ENCODE results near the gene LETM1.
A peak's percentile ranks its signal among the peaks of the same experiment; 100 is the strongest.

LETM1 gene

GRCh38 chr4:1792832-1793495 lies 63.0 kb downstream of the LETM1 start, which contains the start of gene FGFR3:
Gene FGFR3 (plus strand): TSS chr4:1793293. CDS start chr4:1793935, 642 bp downstream.
- DNase-seq = peak; percentile 49

GRCh38 chr4:1792158-1792831 lies 63.7 kb downstream of the LETM1 start:
- no peak for DNase-seq

- DNase-seq = no peak
These were observed 66.0 kb downstream of the LETM1 start for GRCh38 chr4:1790005-1790404.

- DNase-seq = no peak
These were observed 66.4 kb downstream of the LETM1 start for GRCh38 chr4:1789552-1789951.

- peak; percentile 7 for DNase-seq
These were observed 67.5 kb downstream of the LETM1 start for GRCh38 chr4:1788254-1788973.

- DNase-seq = no peak
These were observed 68.4 kb downstream of the LETM1 start for GRCh38 chr4:1787411-1788077.

GRCh38 chr4:1786544-1787362 lies 69.2 kb downstream of the LETM1 start:
- DNase-seq = no peak

- no peak for DNase-seq
These were observed 70.4 kb downstream of the LETM1 start for GRCh38 chr4:1785592-1785991.

- DNase-seq = no peak
These were observed 71.0 kb downstream of the LETM1 start for GRCh38 chr4:1784789-1785591.

- no peak for DNase-seq
These were observed 71.6 kb downstream of the LETM1 start for GRCh38 chr4:1784395-1784788.

- no peak for DNase-seq
These were observed 72.0 kb downstream of the LETM1 start for GRCh38 chr4:1783970-1784369.

- no peak for DNase-seq
These were observed 72.9 kb downstream of the LETM1 start for GRCh38 chr4:1783015-1783414.

GRCh38 chr4:1780435-1780834 lies 75.5 kb downstream of the LETM1 start:
- no peak for DNase-seq

- DNase-seq = no peak
These were observed 76.2 kb downstream of the LETM1 start for GRCh38 chr4:1779588-1780382.

- DNase-seq = no peak
These were observed 77.1 kb downstream of the LETM1 start for GRCh38 chr4:1778642-1779392.

GRCh38 chr4:1777822-1778641 lies 77.9 kb downstream of the LETM1 start:
- DNase-seq = peak; percentile 35

GRCh38 chr4:1776521-1777161 lies 79.3 kb downstream of the LETM1 start:
- DNase-seq = no peak

GRCh38 chr4:1775731-1776500 lies 80.0 kb downstream of the LETM1 start:
- DNase-seq = no peak

All from fibroblast of skin of right biceps (primary cell).